ENCODE data around the gene ADNP. TPM values are rescaled to one million over a fixed set of nuclear protein-coding genes. Genes with fewer than 3 reads are reported as not detected.

ADNP gene
- polyA plus RNA-seq, 2 of the 4 experiments (the other 2 are of a cell fraction), result 36.7 to 37.2 TPM

DNA sequence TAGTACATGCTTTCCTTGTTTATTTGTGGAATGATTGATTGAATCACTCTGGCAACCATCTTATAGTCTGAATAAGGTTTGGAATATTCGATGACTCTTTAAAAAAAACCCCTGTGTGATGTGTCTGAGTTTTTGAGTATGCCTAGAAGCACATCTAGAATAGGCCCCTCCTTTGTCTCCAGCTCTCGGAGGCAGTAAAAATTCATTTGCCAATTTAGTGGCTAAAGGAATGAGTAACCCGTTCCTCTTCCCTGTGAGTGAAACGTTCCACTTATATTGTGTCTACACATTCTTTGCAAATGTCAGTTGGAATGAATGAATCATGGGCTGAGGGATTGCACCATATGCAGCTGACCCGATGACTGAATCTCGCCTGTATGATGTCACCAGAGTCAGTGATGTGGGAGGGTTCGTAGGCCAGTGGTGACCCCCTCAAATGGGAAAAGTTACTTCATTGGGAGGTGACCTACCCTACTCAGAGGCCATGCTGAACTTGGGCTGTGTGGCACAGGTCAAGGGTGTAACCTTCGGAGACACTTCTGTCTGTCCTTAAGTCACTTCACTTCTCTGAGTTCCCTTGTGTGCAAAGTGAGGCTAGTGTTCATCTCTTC lies 48.9 kb upstream of the ADNP start (continued):
- TF ChIP-seq PBX3 (IDR thresholded peaks at IDR 0.05), result peak; percentile 53; the same call in 1 of the 2 replicates
- TF ChIP-seq CHD4 (IDR thresholded peaks at IDR 0.05; ENCODE audit: borderline replicate concordance), result no peak
- no peak for TF ChIP-seq MAZ (IDR thresholded peaks at IDR 0.05; ENCODE audit: borderline replicate concordance, low read depth, low read length)
- TF ChIP-seq TP53 (CRISPR knock-in tag; IDR thresholded peaks at IDR 0.05), result no peak
- no peak for TF ChIP-seq ZFP36 (IDR thresholded peaks at IDR 0.05; ENCODE audit: borderline replicate concordance, partially characterized antibody)
- no peak for TF ChIP-seq FOSB (CRISPR knock-in tag; IDR thresholded peaks at IDR 0.05)
- peak; percentile 91 to 97 for TF ChIP-seq CEBPB (IDR thresholded peaks at IDR 0.05)
- no peak for TF ChIP-seq HDAC2 (IDR thresholded peaks at IDR 0.05)
- TF ChIP-seq TFCP2L1 (CRISPR knock-in tag; IDR thresholded peaks at IDR 0.05), result no peak
- TF ChIP-seq KDM1A (IDR thresholded peaks at IDR 0.05; ENCODE audit: low read depth), result no peak
- TF ChIP-seq PHF8 (IDR thresholded peaks at IDR 0.05; ENCODE audit: borderline replicate concordance, low read depth), result no peak
- peak; percentile 61 for TF ChIP-seq MAFK (IDR thresholded peaks at IDR 0.05; ENCODE audit: partially characterized antibody)
- no peak for TF ChIP-seq MYC (IDR thresholded peaks at IDR 0.05; ENCODE audit: borderline replicate concordance, low read length)
- peak; percentile 40 to 62; a peak in 2 of 5 replicates for TF ChIP-seq EP300 (IDR thresholded peaks at IDR 0.05)
- no peak for TF ChIP-seq RCOR1 (IDR thresholded peaks at IDR 0.05; ENCODE audit: low read depth, low read length)
- TF ChIP-seq NR3C1 (IDR thresholded peaks at IDR 0.05), result no peak
- TF ChIP-seq NPAS2 (CRISPR knock-in tag; IDR thresholded peaks at IDR 0.05; ENCODE audit: borderline replicate concordance), result no peak
- TF ChIP-seq POLR2AphosphoS2 (conservative IDR thresholded peaks at IDR 0.05; ENCODE audit: low read length), result no peak
- no peak for TF ChIP-seq ESRRA (IDR thresholded peaks at IDR 0.05; ENCODE audit: borderline replicate concordance, low read length)
- TF ChIP-seq, protein P1, sequence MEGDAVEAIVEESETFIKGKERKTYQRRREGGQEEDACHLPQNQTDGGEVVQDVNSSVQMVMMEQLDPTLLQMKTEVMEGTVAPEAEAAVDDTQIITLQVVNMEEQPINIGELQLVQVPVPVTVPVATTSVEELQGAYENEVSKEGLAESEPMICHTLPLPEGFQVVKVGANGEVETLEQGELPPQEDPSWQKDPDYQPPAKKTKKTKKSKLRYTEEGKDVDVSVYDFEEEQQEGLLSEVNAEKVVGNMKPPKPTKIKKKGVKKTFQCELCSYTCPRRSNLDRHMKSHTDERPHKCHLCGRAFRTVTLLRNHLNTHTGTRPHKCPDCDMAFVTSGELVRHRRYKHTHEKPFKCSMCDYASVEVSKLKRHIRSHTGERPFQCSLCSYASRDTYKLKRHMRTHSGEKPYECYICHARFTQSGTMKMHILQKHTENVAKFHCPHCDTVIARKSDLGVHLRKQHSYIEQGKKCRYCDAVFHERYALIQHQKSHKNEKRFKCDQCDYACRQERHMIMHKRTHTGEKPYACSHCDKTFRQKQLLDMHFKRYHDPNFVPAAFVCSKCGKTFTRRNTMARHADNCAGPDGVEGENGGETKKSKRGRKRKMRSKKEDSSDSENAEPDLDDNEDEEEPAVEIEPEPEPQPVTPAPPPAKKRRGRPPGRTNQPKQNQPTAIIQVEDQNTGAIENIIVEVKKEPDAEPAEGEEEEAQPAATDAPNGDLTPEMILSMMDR (IDR thresholded peaks at IDR 0.05), result no peak
- TF ChIP-seq HOXB13 (CRISPR knock-in tag; IDR thresholded peaks at IDR 0.05; ENCODE audit: low read depth), result no peak
- no peak for TF ChIP-seq FOXS1 (CRISPR knock-in tag; IDR thresholded peaks at IDR 0.05)
- TF ChIP-seq ZSCAN20 (CRISPR knock-in tag; IDR thresholded peaks at IDR 0.05), result no peak
- TF ChIP-seq KDM5A (IDR thresholded peaks at IDR 0.05), result no peak
- TF ChIP-seq, protein P2, sequence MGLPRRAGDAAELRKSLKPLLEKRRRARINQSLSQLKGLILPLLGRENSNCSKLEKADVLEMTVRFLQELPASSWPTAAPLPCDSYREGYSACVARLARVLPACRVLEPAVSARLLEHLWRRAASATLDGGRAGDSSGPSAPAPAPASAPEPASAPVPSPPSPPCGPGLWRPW (IDR thresholded peaks at IDR 0.05), result peak; percentile 37; the same call in 1 of the 2 replicates
- no peak for TF ChIP-seq ELK1 (IDR thresholded peaks at IDR 0.05; ENCODE audit: low read depth, low read length)
- TF ChIP-seq ZNF302 (CRISPR knock-in tag; IDR thresholded peaks at IDR 0.05), result no peak
- no peak for TF ChIP-seq ZC3H11A (IDR thresholded peaks at IDR 0.05)
- no peak for TF ChIP-seq HEYL (CRISPR knock-in tag; IDR thresholded peaks at IDR 0.05)
- no peak for TF ChIP-seq CBX2 (IDR thresholded peaks at IDR 0.05; ENCODE audit: borderline replicate concordance, low read depth)
- no peak for TF ChIP-seq NFE2L2 (conservative IDR thresholded peaks at IDR 0.05; ENCODE audit: low read length)
- TF ChIP-seq RARB (CRISPR knock-in tag; IDR thresholded peaks at IDR 0.05), result no peak
- TF ChIP-seq, protein P3, sequence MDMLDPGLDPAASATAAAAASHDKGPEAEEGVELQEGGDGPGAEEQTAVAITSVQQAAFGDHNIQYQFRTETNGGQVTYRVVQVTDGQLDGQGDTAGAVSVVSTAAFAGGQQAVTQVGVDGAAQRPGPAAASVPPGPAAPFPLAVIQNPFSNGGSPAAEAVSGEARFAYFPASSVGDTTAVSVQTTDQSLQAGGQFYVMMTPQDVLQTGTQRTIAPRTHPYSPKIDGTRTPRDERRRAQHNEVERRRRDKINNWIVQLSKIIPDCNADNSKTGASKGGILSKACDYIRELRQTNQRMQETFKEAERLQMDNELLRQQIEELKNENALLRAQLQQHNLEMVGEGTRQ (IDR thresholded peaks at IDR 0.05), result no peak
- no peak for TF ChIP-seq REST (IDR thresholded peaks at IDR 0.05)
- TF ChIP-seq EHMT2 (IDR thresholded peaks at IDR 0.05; ENCODE audit: low read depth), result no peak
- TF ChIP-seq GATA3 (IDR thresholded peaks at IDR 0.05; ENCODE audit: borderline replicate concordance), result peak; percentile 79; the same call in 1 of the 2 replicates
